Smooth muscle cell (in vitro differentiated cells): ENCODE results near the gene KIR2DL3. TPM values are rescaled to one million over a fixed set of nuclear protein-coding genes. Genes with fewer than 3 reads are reported as not detected.
"Not testable (repeated sequence)": the region's sequence is repeated elsewhere in the genome, so short reads cannot be mapped to it uniquely, and the experiment has no call there.

ENCODE experiments used
- DNase-seq: peaks from one replicate; lab custom pipeline; 2025; ENCODE audit not compliant: unreplicated experiment; lab: John Stamatoyannopoulos, UW
- H2AFZ ChIP-seq: fragments of 200-600 bp; sonication (generic); 2 replicates; pipeline ENCODE4 v1.6.0; 2016; ENCODE audit warnings: antibody characterized with exemption, low read depth, mild to moderate bottlenecking
- H3F3A ChIP-seq: fragments of 200-600 bp; sonication (generic); 2 replicates; pipeline ENCODE4 v1.6.0; 2017; ENCODE audit warnings: antibody characterized with exemption, low read depth
- H3K27ac ChIP-seq: fragments of 200-600 bp; sonication (generic); 2 replicates; pipeline ENCODE4 v1.5.1; 2016; ENCODE audit warnings: low read depth, mild to moderate bottlenecking
- H3K27me3 ChIP-seq: fragments of 200-600 bp; sonication (generic); 2 replicates; pipeline ENCODE4 v1.6.1; 2016; ENCODE audit warnings: low read depth, mild to moderate bottlenecking
- H3K36me3 ChIP-seq: fragments of 200-600 bp; sonication (generic); 2 replicates; pipeline ENCODE4 v1.5.1; 2016; ENCODE audit warnings: low read depth
- H3K4me1 ChIP-seq: fragments of 200-600 bp; sonication (generic); 2 replicates; pipeline ENCODE4 v1.5.1; 2016; ENCODE audit warnings: low read depth
- H3K4me2 ChIP-seq: fragments of 200-600 bp; sonication (generic); 2 replicates; pipeline ENCODE4 v1.6.0; 2016; ENCODE audit warnings: mild to moderate bottlenecking
- H3K4me3 ChIP-seq: fragments of 200-600 bp; sonication (generic); 2 replicates; pipeline ENCODE4 v1.5.1; 2016; ENCODE audit warnings: mild to moderate bottlenecking
- H3K79me2 ChIP-seq: fragments of 200-600 bp; sonication (generic); 2 replicates; pipeline ENCODE4 v1.6.0; 2016; ENCODE audit warnings: low read depth, mild to moderate bottlenecking
- H3K9ac ChIP-seq: fragments of 200-600 bp; sonication (generic); 2 replicates; pipeline ENCODE4 v1.6.0; 2016; ENCODE audit warnings: low read depth
- H3K9me3 ChIP-seq: fragments of 200-600 bp; sonication (generic); replicated peaks from 2 replicates; pipeline ENCODE4 v1.5.1; 2016; ENCODE audit warnings: low read depth
- H4K20me1 ChIP-seq: fragments of 200-600 bp; sonication (generic); 2 replicates; pipeline ENCODE4 v1.6.0; 2016; ENCODE audit warnings: low read depth
- CTCF ChIP-seq: fragments of 200-600 bp; sonication (generic); IDR thresholded peaks from 2 replicates; pipeline ENCODE4 v1.5.1; 2017; ENCODE audit warnings: borderline replicate concordance, mild to moderate bottlenecking, antibody characterized with exemption; ENCODE audit not compliant: insufficient read depth, poor library complexity, severe bottlenecking
- WGBS: methylation state at CpG from one replicate; pipeline ENCODE4 v1.1.7; 2016; ENCODE audit warnings: low lambda C conversion rate; 5-methylcytosine and 5-hydroxymethylcytosine counted together
- polyA plus RNA-seq: library from polyadenylated mRNA; unstranded; fragments of >200 nt; fragmentation: Nextera tagmentation; extraction: Ambion mirVana; gene quantifications from 2 replicates; pipeline ENCODE4 v1.2.1, GENCODE V29; 2016
- total RNA-seq: library from RNA; depleted of rRNA; stranded (reverse); fragments of >200 nt; gene quantifications from 2 replicates; pipeline ENCODE4 v1.2.3, GENCODE V29; 2014

The KIR2DL3 gene
- not detected in 2 replicates for total RNA-seq
- polyA plus RNA-seq, result not detected in 2 replicates

DNA sequence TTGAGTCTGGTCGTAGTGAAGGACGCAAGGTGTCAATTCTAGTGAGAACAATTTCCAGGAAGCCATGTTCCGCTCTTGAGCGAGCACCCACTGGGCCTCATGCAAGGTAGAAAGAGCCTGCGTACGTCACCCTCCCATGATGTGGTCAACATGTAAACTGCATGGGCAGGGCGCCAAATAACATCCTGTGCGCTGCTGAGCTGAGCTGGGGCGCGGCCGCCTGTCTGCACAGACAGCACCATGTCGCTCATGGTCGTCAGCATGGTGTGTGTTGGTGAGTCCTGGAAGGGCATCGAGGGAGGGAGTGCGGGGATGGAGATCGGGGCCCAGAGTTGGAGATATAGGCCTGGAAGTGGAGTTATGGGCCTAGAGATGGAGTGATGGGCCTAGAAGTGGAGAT is at the start of gene KIR2DL3:
KIR2DL3 (plus strand) TSS at position 208 of the 400 bp plus-strand sequence; CDS start at position 241, 33 bp downstream.
- H3K4me1 ChIP-seq, H3K27me3 ChIP-seq, H3K4me3 ChIP-seq, DNase-seq, H3K27ac ChIP-seq, H3F3A ChIP-seq, H3K9ac ChIP-seq, H2AFZ ChIP-seq, H3K79me2 ChIP-seq, H3K36me3 ChIP-seq, H4K20me1 ChIP-seq, H3K4me2 ChIP-seq, H3K9me3 ChIP-seq: not testable (repeated sequence)
- WGBS, result 83% methylated on average over 14 of the region's 16 CpGs

GRCh38 chr19:54691582-54692297 is 46.6 kb upstream of the KIR2DL3 start:
- no peaks in the 10 kb centered on the region for H3K79me2 ChIP-seq
- no peaks in the 10 kb centered on the region for H3K4me1 ChIP-seq
- H4K20me1 ChIP-seq, result no peaks in the 10 kb centered on the region
- WGBS, result 76% methylated on average over 9 of the region's 9 CpGs
- no peak for DNase-seq
- no peaks in the 10 kb centered on the region for H3K36me3 ChIP-seq
- no peak overlapping the region for H3K27ac ChIP-seq
- H3K27me3 ChIP-seq, result no peaks in the 10 kb centered on the region
- no peak overlapping the region for H3K4me2 ChIP-seq
- H3F3A ChIP-seq, result no peaks in the 10 kb centered on the region
- no peak overlapping the region for H3K9ac ChIP-seq
- no peak for TF ChIP-seq CTCF
- H2AFZ ChIP-seq, result no peak overlapping the region
- no peak overlapping the region for H3K4me3 ChIP-seq
- H3K9me3 ChIP-seq, result no peaks in the 10 kb centered on the region

DNA sequence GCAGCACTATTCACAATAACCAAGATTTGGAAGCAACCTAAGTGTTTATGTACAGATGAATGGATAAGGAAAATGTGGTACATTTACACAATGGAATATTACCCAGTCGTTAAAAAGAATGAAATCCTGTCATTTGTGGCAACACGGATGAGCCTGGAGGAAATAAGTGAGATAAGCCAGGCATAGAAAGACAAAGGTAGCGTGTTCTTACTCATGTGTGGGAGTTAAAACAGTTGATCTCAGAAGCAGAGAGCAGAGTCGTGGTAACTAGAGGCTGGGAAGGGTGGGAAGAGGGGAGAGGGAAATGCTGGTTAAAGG is 46.1 kb upstream of the KIR2DL3 start:
- H3K27ac ChIP-seq, result no peak overlapping the region
- H3K4me1 ChIP-seq, result no peaks in the 10 kb centered on the region
- no peak for DNase-seq
- H3K79me2 ChIP-seq, result no peaks in the 10 kb centered on the region
- H3K4me2 ChIP-seq, result no peak overlapping the region
- 47% methylated on average over 4 of the region's 4 CpGs for WGBS
- no peaks in the 10 kb centered on the region for H3F3A ChIP-seq
- no peaks in the 10 kb centered on the region for H3K9me3 ChIP-seq
- H3K9ac ChIP-seq, result no peak overlapping the region
- no peak overlapping the region for H2AFZ ChIP-seq
- H3K4me3 ChIP-seq, result no peak overlapping the region
- no peaks in the 10 kb centered on the region for H3K36me3 ChIP-seq
- H3K27me3 ChIP-seq, result no peaks in the 10 kb centered on the region
- H4K20me1 ChIP-seq, result no peaks in the 10 kb centered on the region
- TF ChIP-seq CTCF, result no peak

DNA sequence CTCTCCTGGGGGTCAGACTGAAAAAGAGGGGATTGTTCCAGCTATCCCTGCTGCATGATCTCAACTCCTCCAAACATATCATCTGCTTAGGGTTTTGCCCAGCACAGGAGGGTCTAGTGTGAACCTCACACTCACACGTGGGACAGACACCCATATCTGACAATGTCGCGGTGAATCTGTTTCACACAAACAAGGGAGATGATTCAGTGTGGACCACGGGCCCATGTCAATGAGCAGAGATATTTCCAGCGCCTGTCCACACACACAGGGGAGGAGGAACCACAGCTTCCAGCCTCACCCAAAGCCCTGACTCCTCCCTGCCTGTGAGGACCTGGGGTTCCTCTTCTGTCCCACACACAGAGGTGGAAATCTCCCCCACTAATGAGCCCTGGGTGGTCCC is 43.7 kb upstream of the KIR2DL3 start:
- Histone ChIP-seq H3K4me1 (no peaks in the 10 kb centered on the region), H3K4me2 (no peak overlapping the region), H3K79me2 (no peaks in the 10 kb centered on the region), H3K9me3 (no peaks in the 10 kb centered on the region), H4K20me1 (no peaks in the 10 kb centered on the region), H3K36me3 (no peaks in the 10 kb centered on the region), H3K4me3 (no peak overlapping the region), H2AFZ (no peak overlapping the region), H3F3A (no peaks in the 10 kb centered on the region), H3K27ac (no peak overlapping the region), H3K27me3 (no peaks in the 10 kb centered on the region), H3K9ac (no peak overlapping the region)
- no peak for DNase-seq
- WGBS, result 61% methylated on average over 5 of the region's 5 CpGs
- TF ChIP-seq CTCF, result no peak
